Fibroblast of pulmonary artery (primary cell): ENCODE results near the gene LRRIQ4.

Source experiments
- DNase-seq: peaks from one replicate; pipeline ENCODE4 v3.0.0-alpha.2; 2010; ENCODE audit warnings: low read depth
- H3K4me3 ChIP-seq: replicated peaks from 2 replicates; pipeline ENCODE4 v1.5.1; 2011; ENCODE audit warnings: low read depth, mild to moderate bottlenecking, control low read depth, low read length, moderate library complexity
- CTCF ChIP-seq: IDR thresholded peaks from 2 replicates; pipeline ENCODE4 v1.5.1; 2011; ENCODE audit warnings: mild to moderate bottlenecking, control low read depth, low read length, inconsistent platforms; ENCODE audit errors: missing control alignments

The LRRIQ4 gene

DNA sequence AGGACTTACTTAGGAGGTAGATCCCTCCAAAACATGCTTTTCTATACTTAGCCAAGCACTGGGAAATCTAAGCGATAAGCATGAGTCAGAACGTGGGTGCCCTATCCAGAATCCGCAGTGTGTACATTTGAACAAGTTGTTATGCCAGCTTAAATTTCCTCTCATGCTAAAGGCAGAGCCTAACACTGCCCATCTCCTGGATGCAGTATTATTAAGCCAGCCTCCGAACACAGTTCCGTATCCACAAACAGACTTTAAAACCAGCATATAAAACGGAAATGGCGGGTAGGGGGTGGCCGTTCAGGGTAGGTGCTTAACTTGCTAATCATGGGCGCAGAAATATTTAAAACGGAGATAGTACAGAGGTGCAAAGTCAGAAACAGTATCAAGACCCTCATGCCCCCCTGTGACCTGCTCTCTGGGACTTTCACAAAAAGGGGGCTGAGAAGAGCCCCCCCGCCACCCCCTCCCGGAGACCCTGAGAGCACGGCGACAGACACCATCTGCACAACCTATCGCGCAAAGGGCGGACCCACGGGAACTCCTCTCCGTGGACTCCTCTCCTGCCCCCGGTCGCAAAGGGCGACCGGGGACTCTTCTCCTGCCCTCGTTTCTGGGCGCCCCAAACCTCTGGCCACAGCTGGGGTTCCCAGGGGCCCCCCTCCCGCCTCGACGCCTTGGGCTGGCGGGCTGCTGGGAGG is 889 bp upstream of the LRRIQ4 start:
- DNase-seq, result peak; percentile 73
- peak overlapping the region; percentile 52 for H3K4me3 ChIP-seq
- no peak for TF ChIP-seq CTCF

DNA sequence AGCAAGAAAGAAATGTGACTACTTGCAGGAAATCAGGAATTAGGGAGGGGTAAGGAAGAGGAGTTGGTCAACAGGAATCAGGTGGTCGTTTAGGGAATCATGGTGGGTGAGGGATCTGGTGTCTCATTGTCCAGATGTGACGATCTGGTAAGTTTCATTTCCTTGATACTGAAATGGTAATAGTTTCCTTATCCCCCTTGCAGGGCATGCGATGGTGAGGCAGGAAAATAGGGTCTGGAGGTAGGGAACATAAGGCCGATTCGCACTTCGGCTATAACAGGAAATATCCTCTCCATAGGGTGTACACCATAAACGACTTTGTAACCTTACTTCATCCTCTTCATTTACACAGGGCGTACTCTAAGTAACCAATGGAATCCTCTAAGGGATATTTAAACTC is 608 bp downstream of the LRRIQ4 start:
- DNase-seq, result no peak
- TF ChIP-seq CTCF, result no peak
- H3K4me3 ChIP-seq, result peak overlapping the region; percentile 22

DNA sequence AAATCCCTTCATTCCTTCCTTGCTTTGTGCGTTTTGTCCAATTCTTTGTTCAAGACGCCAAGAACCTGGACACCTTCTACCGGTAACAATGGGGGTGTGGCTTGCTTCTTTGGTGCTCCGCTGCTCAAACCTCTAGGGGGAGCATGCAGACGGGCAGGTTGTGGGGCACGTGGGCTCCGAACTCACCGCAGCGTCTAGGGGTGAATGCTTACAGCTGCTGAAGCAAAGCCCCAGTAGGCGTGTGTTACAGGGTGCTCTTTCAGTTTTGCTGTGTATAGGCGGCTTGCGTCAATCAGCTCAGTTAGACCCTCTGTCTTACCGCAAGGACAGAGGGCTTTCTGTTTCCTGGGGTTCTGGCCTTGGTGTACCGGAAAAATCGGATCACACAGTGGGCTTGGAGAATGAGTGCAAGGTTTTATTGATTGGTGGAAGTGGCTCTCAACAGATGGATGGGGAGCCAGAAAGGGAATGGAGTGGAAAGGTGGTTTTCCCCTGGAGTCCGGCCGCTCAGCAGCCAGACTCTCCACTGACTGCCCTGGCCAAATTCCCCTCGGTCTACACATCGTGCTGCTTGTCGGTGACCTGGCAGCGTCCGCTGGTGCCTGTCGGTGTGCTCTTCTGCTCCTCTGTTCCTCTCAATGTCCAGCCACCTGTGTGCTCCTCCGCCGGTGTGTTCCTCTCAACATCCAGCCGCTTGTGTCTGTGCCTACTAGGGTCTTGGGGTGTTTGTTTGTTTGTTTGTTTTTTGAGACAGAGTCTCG is 1.3 kb downstream of the LRRIQ4 start:
- DNase-seq, result peak; percentile 10
- H3K4me3 ChIP-seq, result peak overlapping the region; percentile 22
- peak; percentile 22 for TF ChIP-seq CTCF

DNA sequence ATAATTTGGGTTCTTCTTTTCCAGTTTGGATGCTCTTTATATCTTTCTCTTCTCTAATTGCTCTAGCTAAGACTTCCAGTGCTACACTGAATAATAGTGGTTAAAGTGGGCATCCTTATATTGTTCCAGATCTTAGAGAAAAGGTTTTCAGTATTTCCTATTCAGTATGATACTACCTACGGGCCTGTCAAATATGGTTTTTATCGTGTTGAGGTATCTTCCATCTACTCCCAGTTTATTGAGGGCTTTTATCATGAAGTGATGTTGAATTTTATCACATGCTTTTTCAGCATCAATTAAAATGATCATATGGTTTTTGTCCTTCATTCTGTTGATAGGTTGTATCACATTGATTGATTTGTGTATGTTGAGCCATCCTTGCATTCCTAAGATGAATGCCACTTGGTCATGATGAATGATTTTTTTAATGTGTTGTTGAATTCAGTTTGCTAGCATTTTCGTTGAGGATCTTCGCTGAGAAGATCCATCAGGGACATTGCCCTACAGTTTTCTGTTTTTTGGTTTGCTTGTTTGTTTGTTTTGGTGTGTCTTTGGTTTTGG is 3.0 kb downstream of the LRRIQ4 start:
- H3K4me3 ChIP-seq, result no peak overlapping the region
- no peak for DNase-seq
- TF ChIP-seq CTCF, result no peak

DNA sequence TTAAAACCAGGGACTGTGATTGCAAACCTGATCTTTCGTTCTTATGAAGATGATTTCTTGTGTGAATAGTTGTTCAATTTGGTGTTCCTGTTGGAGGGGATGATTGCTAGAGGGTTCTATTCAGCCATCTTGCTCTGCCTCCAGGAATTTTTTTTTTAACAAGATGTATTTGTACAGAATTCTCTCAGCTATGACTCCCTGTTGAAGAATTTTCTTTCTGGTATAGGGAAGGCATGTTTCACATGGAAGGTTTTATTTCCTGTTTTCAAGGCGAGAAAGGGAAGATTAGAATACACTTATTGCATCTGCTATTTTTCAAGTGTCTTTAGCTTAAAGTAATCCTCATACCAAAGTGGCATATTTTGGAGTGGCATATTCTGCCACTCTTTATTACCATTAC is 5.6 kb downstream of the LRRIQ4 start:
- DNase-seq, result peak; percentile 53
- TF ChIP-seq CTCF, result no peak
- no peak overlapping the region for H3K4me3 ChIP-seq

DNA sequence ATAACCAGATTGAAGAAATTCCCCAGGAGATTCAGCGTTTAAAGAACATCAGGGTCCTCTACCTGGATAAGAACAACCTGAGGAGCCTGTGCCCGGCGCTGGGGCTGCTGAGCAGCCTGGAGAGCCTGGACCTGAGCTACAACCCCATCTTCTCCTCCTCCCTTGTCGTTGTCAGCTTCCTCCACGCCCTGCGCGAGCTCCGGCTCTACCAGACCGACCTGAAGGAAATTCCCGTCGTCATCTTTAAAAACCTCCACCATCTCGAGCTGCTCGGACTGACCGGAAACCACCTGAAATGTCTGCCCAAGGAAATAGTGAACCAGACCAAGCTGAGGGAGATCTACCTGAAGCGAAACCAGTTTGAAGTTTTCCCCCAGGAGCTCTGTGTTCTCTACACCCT is 9.4 kb downstream of the LRRIQ4 start:
- DNase-seq, result no peak
- no peak for TF ChIP-seq CTCF
- H3K4me3 ChIP-seq, result no peak overlapping the region
